Articular chondrocyte of knee joint (primary cell): ENCODE data around the gene WDR36. TPM values are rescaled to one million over a fixed set of nuclear protein-coding genes. Genes with fewer than 3 reads are reported as not detected.

ENCODE experiments used
- total RNA-seq: library from RNA; depleted of rRNA; stranded (reverse); fragments of >200 nt; gene quantifications from 2 replicates; pipeline ENCODE4 v1.2.3, GENCODE V29; 2012

WDR36 gene
- 55.9 and 60.8 TPM in 2 replicates for total RNA-seq

DNA sequence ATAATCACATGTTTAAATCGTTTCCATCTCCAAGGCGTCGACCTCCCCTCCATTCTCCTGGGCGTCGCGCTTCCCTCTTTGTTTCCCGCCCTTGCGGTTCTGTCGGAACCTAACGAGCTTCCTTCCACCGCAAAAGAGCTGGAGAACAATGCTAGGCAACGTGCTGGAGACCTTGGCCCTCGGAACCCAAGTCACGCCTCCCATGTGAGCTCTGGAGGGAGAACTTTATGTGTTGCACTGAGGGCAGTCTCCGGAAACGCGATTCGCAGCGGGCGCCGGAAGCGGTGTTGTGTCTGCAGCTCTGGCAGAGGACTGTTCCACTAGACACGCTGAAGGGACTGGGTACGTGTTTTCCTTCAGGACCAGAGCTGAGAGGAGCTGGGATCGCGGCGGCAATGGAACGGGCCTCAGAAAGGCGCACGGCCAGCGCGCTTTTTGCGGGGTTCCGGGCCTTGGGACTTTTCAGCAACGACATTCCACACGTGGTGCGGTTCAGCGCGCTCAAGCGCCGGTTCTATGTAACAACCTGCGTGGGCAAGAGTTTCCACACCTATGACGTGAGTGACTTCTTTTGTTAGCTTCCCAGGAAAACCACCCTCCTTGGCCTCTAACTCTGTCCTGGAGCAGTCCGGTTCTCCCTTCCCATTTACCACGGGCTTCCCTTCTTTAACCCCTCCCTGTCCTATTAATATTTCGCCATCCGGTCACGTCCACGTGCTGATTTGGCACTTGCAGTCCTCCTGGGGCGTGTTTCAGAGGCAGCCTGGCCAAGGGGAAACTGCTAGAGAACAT is at the start of gene WDR36:
TSS of gene WDR36 (plus strand) at position 287 of the 792 bp plus-strand sequence. CDS start at position 396, 109 bp downstream.

DNA sequence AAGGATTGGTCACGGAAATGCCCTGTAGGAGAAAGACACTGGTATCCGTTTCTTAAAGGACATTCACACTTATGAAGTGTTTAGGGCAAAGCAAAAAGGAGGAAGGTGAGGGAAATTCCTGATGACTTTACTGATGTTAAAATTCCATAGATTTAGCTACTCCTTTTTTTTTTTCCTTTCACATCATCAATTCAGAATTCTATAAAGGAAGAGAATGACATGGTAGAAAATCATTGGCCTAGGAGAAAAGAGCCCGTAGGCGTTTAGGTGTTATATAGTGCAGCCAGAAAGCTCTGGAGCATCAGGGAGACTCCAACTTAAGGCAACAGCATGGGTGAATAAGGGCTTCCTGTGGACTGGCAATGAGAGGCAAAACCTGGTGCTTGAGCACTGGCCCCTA is 20.7 kb upstream of the WDR36 start, which contains the start of gene TSLP:
TSS of gene TSLP (plus strand) at position 301 of the 400 bp plus-strand sequence. CDS start 178 bp downstream, outside the sequence.

Other genes with a start within 250 kb of the WDR36 start
- 0.65 and 0.76 TPM in 2 replicates for gene TSLP, start 20.6 kb upstream of the WDR36 start, total RNA-seq
- 0.11 and 0.91 TPM in 2 replicates for gene CAMK4, start 132.0 kb downstream of the WDR36 start, total RNA-seq